Activated T-helper 17 cell treated with anti-CD3 and anti-CD28 coated beads, Interleukin-2, amount 50 U/mL, for 72 hours (primary cell): ENCODE measurements around the gene EVPLL. TPM values are rescaled to one million over a fixed set of nuclear protein-coding genes. Genes with fewer than 3 reads are reported as not detected.
"Not testable (repeated sequence)": the region's sequence is repeated elsewhere in the genome, so short reads cannot be mapped to it uniquely, and the experiment has no call there.

Source experiments
- ATAC-seq: fragments of 150-1000 bp; cut with Tn5 transposase; replicated peaks from 2 replicates; pipeline ENCODE4 v1.10.0; 2021; ENCODE audit warnings: mild to moderate bottlenecking, moderate library complexity
- H3K27ac Mint-ChIP-seq: one replicate; pipeline ENCODE4 v1.8.0; 2022; ENCODE audit warnings: mixed read lengths
- H3K27me3 Mint-ChIP-seq: one replicate; pipeline ENCODE4 v1.8.0; 2022; ENCODE audit warnings: mixed read lengths
- H3K36me3 Mint-ChIP-seq: one replicate; pipeline ENCODE4 v1.8.0; 2022; ENCODE audit warnings: low read depth, mild to moderate bottlenecking, mixed read lengths
- H3K4me1 Mint-ChIP-seq: one replicate; pipeline ENCODE4 v1.8.0; 2022; ENCODE audit warnings: mixed read lengths
- H3K4me3 Mint-ChIP-seq: one replicate; pipeline ENCODE4 v1.8.0; 2022; ENCODE audit warnings: mild to moderate bottlenecking, mixed read lengths
- H3K9me3 Mint-ChIP-seq: one replicate; pipeline ENCODE4 v1.8.0; 2022; ENCODE audit warnings: mixed read lengths
- total RNA-seq, 2 donors: library from RNA; stranded (reverse); gene quantifications; one replicate each; pipeline ENCODE4 v1.2.3, GENCODE V29; 2022

Gene EVPLL
- total RNA-seq, 2 donors from 2014 or later = not detected

DNA sequence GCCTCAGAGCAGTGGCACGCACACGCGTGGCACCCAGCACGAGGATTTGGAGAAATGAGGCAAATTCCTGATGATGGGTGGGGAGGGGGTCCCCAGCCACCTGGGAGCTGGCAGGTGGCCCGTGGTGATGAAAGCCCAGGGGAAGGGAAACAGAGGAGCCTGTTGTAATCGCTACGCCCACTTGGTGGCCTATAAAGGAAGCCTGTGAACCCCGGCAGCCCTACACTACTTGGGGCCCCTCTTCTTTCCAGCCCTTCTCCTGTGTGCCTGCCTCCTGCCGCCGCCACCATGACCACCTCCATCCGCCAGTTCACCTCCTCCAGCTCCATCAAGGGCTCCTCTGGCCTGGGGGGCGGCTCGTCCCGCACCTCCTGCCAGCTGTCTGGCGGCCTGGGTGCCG lies 49.1 kb downstream of the EVPLL start:
- not testable (repeated sequence) for H3K36me3 Mint-ChIP-seq, H3K27ac Mint-ChIP-seq, H3K4me1 Mint-ChIP-seq, H3K4me3 Mint-ChIP-seq, ATAC-seq, H3K27me3 Mint-ChIP-seq, H3K9me3 Mint-ChIP-seq

DNA sequence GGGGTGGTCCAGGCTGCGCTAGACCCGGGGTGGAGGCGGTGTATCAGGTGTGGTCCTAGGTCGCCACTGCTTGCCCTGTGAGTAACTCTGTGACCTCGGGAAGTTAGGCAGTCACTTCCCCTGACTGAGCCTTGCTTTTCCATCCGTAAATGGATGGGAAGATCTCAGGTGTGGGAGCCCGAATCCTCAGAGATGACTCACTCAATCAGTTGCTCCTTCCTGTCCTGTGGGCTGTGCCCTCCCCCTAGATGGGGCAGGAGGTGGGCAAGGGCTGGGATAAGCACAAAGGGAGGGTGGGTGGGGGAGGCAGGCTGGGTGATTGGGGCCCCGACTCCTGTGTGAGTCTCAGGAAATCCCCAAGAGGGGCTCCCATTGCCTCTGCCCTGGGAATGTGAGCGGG lies 54.6 kb downstream of the EVPLL start:
- H3K9me3 Mint-ChIP-seq, ATAC-seq, H3K4me1 Mint-ChIP-seq, H3K4me3 Mint-ChIP-seq, H3K27me3 Mint-ChIP-seq, H3K36me3 Mint-ChIP-seq, H3K27ac Mint-ChIP-seq: not testable (repeated sequence)

Other genes starting within 250 kb of the EVPLL start
- gene ALKBH5, start 193.9 kb upstream of the EVPLL start, total RNA-seq = 100 to 1,000 TPM; 161 to 255 TPM
- 10 to 100 TPM; 19.5 to 22.3 TPM for gene LLGL1, start 152.1 kb upstream of the EVPLL start, total RNA-seq
- 100 to 1,000 TPM; 247 to 307 TPM for gene FLII, start 119.0 kb upstream of the EVPLL start, total RNA-seq
- 10 to 100 TPM in 1 of 2 donors, 1 to 10 TPM in 1; 5.0 to 15.2 TPM for gene MIEF2, start 117.1 kb upstream of the EVPLL start, total RNA-seq
- gene TOP3A, start 62.8 kb upstream of the EVPLL start, total RNA-seq = 10 to 100 TPM; 69.7 to 81.6 TPM
- 10 to 100 TPM; 21.7 to 25.5 TPM for gene SMCR8, start 62.5 kb upstream of the EVPLL start, total RNA-seq
- 10 to 100 TPM; 47.0 to 85.6 TPM for gene SHMT1, start 14.2 kb upstream of the EVPLL start, total RNA-seq
- gene LGALS9C, start 99.0 kb downstream of the EVPLL start, total RNA-seq = under 1 TPM in 1 of 2 donors, not detected in 1; 0.26 TPM